DOHH2 (cell line): ENCODE data around the gene ATP5PB.

Experiments used
- H3F3A ChIP-seq: fragments of 200-600 bp; sonication (generic), shearing (Covaris generic); 2 replicates; pipeline ENCODE4 v1.6.0; 2016; ENCODE audit warnings: antibody characterized with exemption, mild to moderate bottlenecking; ENCODE audit not compliant: control insufficient read depth, insufficient read depth
- H3K27ac ChIP-seq: fragments of 200-600 bp; sonication (generic); 2 replicates; pipeline ENCODE4 v1.5.1; 2014; ENCODE audit warnings: low read depth, mild to moderate bottlenecking, low read length, moderate library complexity
- H3K27me3 ChIP-seq: fragments of 200-600 bp; sonication (generic); 2 replicates; pipeline ENCODE4 v1.6.1; 2014; ENCODE audit warnings: mild to moderate bottlenecking, low read length, mixed read lengths; ENCODE audit not compliant: control insufficient read depth
- H3K36me3 ChIP-seq: fragments of 200-600 bp; sonication (generic); 2 replicates; pipeline ENCODE4 v1.6.1; 2014; ENCODE audit warnings: mild to moderate bottlenecking, low read length, moderate library complexity, mixed read lengths; ENCODE audit not compliant: control insufficient read depth
- H3K4me1 ChIP-seq: fragments of 200-600 bp; sonication (generic); 2 replicates; pipeline ENCODE4 v1.6.1; 2014; ENCODE audit warnings: mild to moderate bottlenecking, low read length, mixed read lengths; ENCODE audit not compliant: control insufficient read depth
- H3K4me2 ChIP-seq: fragments of 200-600 bp; sonication (generic); 2 replicates; pipeline ENCODE4 v1.6.0; 2014; ENCODE audit warnings: mild to moderate bottlenecking, low read length, moderate library complexity
- H3K4me3 ChIP-seq: fragments of 200-600 bp; sonication (generic); 2 replicates; pipeline ENCODE4 v1.5.1; 2014; ENCODE audit warnings: mild to moderate bottlenecking, low read length, mixed read lengths
- H3K79me2 ChIP-seq: fragments of 200-600 bp; sonication (generic); 2 replicates; pipeline ENCODE4 v1.6.1; 2014; ENCODE audit warnings: mild to moderate bottlenecking, low read length, mixed read lengths; ENCODE audit not compliant: control insufficient read depth
- H3K9me2 ChIP-seq: fragments of 200-600 bp; sonication (generic); replicated peaks from 2 replicates; pipeline ENCODE4 v1.6.1; 2014; ENCODE audit warnings: mild to moderate bottlenecking, low read length, mixed read lengths; ENCODE audit not compliant: control insufficient read depth
- H3K9me3 ChIP-seq: fragments of 200-600 bp; sonication (generic); 2 replicates; pipeline ENCODE4 v1.6.1; 2014; ENCODE audit warnings: antibody characterized with exemption, low read length, mixed read lengths; ENCODE audit not compliant: control insufficient read depth, insufficient read depth
- H4K20me1 ChIP-seq: fragments of 200-600 bp; sonication (generic); 2 replicates; pipeline ENCODE4 v1.6.0; 2014; ENCODE audit warnings: low read depth, mild to moderate bottlenecking, antibody characterized with exemption, low read length, moderate library complexity; ENCODE audit not compliant: control insufficient read depth, insufficient read depth
- CTCF ChIP-seq: fragments of 200-600 bp; sonication (generic); IDR thresholded peaks from one replicate; pipeline ENCODE4 v1.5.1; 2014; ENCODE audit warnings: antibody characterized with exemption, mild to moderate bottlenecking, low read depth, low read length; ENCODE audit not compliant: poor library complexity, severe bottlenecking
- EZH2phosphoT487 ChIP-seq: fragments of 200-600 bp; sonication (generic); IDR thresholded peaks from 2 replicates; pipeline ENCODE4 v1.6.1; 2017; ENCODE audit warnings: borderline replicate concordance, mild to moderate bottlenecking, antibody characterized with exemption, low read length, moderate library complexity, mixed read lengths

ATP5PB gene

GRCh38 chr1:111414756-111415155, 34.5 kb upstream of the ATP5PB start:
- Histone ChIP-seq H3K4me1 (peaks cover 5% of the 10 kb centered on the region), H4K20me1 (no peaks in the 10 kb centered on the region), H3K27me3 (no peaks in the 10 kb centered on the region; the same call in 1 of the 2 replicates), H3F3A (no peaks in the 10 kb centered on the region), H3K4me3 (no peak overlapping the region), H3K36me3 (no peaks in the 10 kb centered on the region), H3K27ac (no peak overlapping the region), H3K9me2 (no peaks in the 10 kb centered on the region), H3K79me2 (no peaks in the 10 kb centered on the region), H3K9me3 (no peaks in the 10 kb centered on the region), H3K4me2 (no peak overlapping the region)
- TF ChIP-seq CTCF (no peak), EZH2phosphoT487 (no peak)

GRCh38 chr1:111415461-111415860, 33.8 kb upstream of the ATP5PB start:
- Histone ChIP-seq H3K36me3 (no peaks in the 10 kb centered on the region), H3K27ac (no peak overlapping the region), H3K79me2 (no peaks in the 10 kb centered on the region), H3K9me3 (no peaks in the 10 kb centered on the region), H3K9me2 (no peaks in the 10 kb centered on the region), H3K27me3 (peaks cover 2% of the 10 kb centered on the region; the same call in 1 of the 2 replicates), H4K20me1 (no peaks in the 10 kb centered on the region), H3K4me3 (no peak overlapping the region), H3K4me1 (peaks cover 5% of the 10 kb centered on the region), H3K4me2 (no peak overlapping the region), H3F3A (no peaks in the 10 kb centered on the region)
- TF ChIP-seq EZH2phosphoT487 = no peak
- no peak for TF ChIP-seq CTCF

GRCh38 chr1:111417755-111418154, 31.5 kb upstream of the ATP5PB start:
- H3F3A ChIP-seq = no peaks in the 10 kb centered on the region
- peaks cover 5% of the 10 kb centered on the region for H3K4me1 ChIP-seq
- peaks cover 15% of the 10 kb centered on the region for H3K27me3 ChIP-seq
- no peak overlapping the region for H3K4me3 ChIP-seq
- H4K20me1 ChIP-seq = no peaks in the 10 kb centered on the region
- H3K4me2 ChIP-seq = no peak overlapping the region
- H3K9me2 ChIP-seq = no peaks in the 10 kb centered on the region
- H3K79me2 ChIP-seq = no peaks in the 10 kb centered on the region
- H3K36me3 ChIP-seq = no peaks in the 10 kb centered on the region
- no peaks in the 10 kb centered on the region for H3K9me3 ChIP-seq
- H3K27ac ChIP-seq = no peak overlapping the region
- TF ChIP-seq EZH2phosphoT487 = no peak
- no peak for TF ChIP-seq CTCF

- Histone ChIP-seq H3K9me3 (no peaks in the 10 kb centered on the region), H3K4me1 (peaks cover 3% of the 10 kb centered on the region), H3K79me2 (no peaks in the 10 kb centered on the region), H3K4me2 (no peak overlapping the region), H3F3A (no peaks in the 10 kb centered on the region), H3K27ac (no peak overlapping the region), H3K36me3 (no peaks in the 10 kb centered on the region), H3K4me3 (no peak overlapping the region), H4K20me1 (no peaks in the 10 kb centered on the region), H3K9me2 (no peaks in the 10 kb centered on the region), H3K27me3 (peaks cover 15% of the 10 kb centered on the region)
- TF ChIP-seq EZH2phosphoT487 (no peak), CTCF (no peak)
Observed at GRCh38 chr1:111419037-111419436, 30.2 kb upstream of the ATP5PB start.
